Posterior cingulate gyrus (tissue), 11 donors: ENCODE data around the gene MZB1.
"Not testable (repeated sequence)": the region's sequence is repeated elsewhere in the genome, so short reads cannot be mapped to it uniquely, and the experiment has no call there.

Experiments used
- DNase-seq, 10 donors: peaks; one replicate each; pipeline versions ENCODE4 v3.0.0 to v3.0.0-alpha.2; 2020 to 2021; ENCODE audit warnings: mixed read lengths in 3 of 10
- intact Hi-C: fragments of 100-400 bp; cut with DNase I; formaldehyde crosslinking; loops from one replicate; pipeline ENCODE4 v1.15.1; 2023

The MZB1 gene

DNA sequence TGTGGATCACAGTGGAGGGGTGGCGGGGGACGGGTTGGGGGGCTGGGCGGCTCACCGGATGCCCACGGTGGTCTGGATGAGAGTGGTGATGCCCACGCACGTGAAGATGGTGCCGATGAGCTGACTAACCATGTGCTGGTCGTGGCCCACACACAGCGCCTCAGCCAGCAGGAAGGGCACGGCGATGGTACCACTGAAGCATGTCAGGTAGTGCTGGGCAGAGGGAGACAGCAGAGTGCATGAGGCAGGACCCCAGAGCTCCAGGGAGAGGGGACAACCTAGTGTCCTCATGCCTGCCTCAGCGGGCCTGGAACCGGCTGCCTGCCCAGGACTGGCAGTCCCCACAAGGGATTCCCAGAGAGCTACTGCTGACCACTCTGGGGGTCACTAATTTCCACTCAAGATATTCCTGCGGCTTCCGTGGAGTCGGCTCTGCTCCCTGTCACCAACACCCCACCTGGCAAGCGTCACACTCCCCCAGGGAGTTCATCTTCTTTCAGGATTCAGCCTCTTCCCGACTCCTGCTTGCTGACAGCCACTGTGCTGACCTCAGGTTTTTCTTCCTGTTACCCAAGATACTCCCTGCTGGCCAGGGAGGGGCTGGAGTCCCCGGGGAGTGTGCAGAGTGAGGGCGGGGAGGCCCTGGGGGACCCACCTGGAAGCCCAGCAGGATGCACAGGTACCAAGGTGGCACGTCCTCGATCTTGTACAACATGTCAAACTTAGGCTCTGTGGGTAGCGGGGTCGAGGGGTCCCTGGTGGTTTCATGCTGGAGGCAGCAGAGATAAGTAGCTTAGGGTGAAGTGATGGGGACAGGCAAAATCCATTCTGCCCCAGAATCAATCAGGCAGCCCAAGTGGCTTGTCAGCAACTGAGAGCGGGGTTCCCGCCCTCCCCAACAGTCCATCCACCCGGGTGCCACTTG, 7.6 kb downstream of the MZB1 start:
- intact Hi-C loops, result no loop called here
- peak in 3 of 10 donors; percentile 32 to 73 (median 61) for DNase-seq

- DNase-seq, result peak in 3 of 10 donors; percentile 25 to 75 (median 69)
- intact Hi-C loops, result no loop called here
These were observed 9.9 kb downstream of the MZB1 start for GRCh38 chr5:139379626-139380449.

- peak in 3 of 10 donors; percentile 25 to 64 (median 62) for DNase-seq
- intact Hi-C loops, result no loop called here
These were observed 10.8 kb downstream of the MZB1 start for GRCh38 chr5:139378941-139379361.

GRCh38 chr5:139378101-139378825, 11.4 kb downstream of the MZB1 start:
- intact Hi-C loops, result no loop called here

DNA sequence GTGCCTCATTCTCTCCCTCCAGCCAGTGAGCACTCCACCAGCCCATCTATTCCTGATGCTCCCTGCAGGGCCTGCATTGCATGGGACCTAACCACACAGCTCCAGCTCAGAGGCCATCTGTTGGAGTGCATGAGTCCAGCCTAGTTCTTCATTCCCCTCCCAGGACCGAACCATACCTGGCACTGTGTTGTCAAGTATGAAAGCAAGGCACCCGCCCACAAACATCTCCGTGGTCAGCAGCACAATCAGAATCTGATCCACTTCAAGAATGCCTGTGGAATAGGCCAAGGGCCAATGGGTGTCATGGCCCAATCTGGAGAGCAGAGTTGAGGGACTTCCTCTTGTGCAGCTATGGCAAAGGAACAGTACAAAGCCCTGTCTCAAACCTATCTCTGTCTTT, 12.5 kb downstream of the MZB1 start:
- DNase-seq, result peak in 3 of 10 donors; percentile 26 to 47 (median 45)
- intact Hi-C loops, result no loop called here

More at GRCh38 chr5:139378101-139378825, 11.4 kb downstream of the MZB1 start:
- peak in 3 of 10 donors; percentile 67 to 82 (median 68) for DNase-seq

DNA sequence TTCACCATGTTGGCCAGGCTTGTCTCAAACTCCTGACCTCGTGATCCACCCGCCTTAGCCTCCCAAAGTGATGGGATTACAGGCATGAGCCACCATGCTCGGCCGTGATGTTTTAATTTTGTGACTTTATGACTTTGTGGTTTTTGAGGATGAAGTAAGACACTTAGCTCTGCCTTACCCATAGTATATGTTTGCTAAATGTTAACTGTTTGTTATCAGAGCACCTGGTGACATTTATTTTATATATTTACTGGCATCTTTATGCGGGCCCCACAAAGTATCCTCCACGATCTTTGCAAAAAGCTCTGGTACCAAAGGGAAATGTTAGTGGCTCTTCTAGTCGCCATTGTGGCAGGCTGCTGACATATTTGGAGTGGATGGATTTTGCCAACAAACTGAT, 13.3 kb downstream of the MZB1 start:
- no peak for DNase-seq
- intact Hi-C loops, result no loop called here

- intact Hi-C loops, result no loop called here
- peak in 1 of 10 donors; percentile 22 for DNase-seq
These were observed 14.8 kb downstream of the MZB1 start for GRCh38 chr5:139374909-139375308.

DNA sequence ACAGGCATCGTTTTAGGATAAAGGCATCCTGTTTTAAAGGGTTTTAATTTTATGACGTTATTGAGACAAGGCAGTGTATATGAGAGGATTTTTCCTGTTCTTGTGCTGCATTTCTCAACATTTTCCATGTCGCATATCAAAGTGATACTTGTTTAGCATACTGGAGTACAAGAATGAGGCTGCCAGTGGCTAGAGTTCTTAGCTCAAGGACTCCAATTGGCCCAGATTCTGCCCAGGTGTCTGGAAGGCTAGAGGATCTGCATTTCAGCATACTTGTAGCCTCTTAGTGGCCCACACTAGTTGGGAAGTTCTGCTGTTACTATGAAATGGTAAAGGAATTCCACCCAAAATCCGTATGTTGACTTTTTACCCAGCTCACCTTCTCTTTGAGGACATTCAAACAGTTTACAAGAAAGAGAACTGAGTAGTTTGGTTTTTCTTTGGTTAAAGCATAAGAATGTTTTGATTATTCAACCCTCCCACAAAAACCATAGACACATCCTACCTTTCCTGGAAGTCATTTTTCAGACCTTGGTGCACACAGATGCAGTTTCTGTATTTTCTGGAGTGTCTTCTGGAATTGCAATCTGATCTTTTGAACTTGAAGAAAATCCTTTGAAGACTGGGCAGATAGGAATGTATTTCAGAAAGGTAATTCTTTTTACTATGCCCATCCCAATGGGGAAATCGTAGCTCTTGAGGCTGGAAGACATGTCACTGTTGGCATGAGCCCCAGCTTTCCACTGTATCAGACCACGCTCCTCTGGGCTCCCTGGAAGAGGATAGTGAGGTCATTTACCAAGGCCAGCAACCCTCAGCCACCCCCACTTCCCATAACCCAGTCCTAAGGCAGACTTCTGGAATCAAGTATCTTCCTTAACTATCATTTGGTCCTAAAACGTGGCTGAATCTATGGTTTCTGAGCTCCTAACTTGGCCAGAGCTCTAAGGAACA, 18.0 kb downstream of the MZB1 start:
- DNase-seq, result peak in 1 of 10 donors; percentile 21
- intact Hi-C loops, result no loop called here

DNA sequence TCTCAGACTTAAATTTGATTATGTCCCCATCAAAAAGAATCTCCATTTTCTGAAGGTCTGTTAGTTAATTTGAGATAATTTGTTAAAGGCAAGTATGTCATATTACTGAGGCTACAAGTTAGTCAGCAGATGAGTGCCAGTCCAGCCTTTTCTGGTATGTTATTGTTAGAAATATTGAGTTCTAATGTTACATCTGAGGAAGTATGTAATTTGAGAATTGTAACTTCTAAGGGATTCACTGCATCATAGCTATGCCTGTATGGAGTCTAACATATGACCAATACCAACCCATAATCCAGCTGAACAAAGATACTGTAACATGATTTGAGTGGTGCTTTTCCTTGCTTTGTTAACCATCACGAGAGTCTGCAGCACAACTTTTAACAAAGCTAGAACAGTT, 20.5 kb downstream of the MZB1 start:
- DNase-seq, result no peak

DNA sequence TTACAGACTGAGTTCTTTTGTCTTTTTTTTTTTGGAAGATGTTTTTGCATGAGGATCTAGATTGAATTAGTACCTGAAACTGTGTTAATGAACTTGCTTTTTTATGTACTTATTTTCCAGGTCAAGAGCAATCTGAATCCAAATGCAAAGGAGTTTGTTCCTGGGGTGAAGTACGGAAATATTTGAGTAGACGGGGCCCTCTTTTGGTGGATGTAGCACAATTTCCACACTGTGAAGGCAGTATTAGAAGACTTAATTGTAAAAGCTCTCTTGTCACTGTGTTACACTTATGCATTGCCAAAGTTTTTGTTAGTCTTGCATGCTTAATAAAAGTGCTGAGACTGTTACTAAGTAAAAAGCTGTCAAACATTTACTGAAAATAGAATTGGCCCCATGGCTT, 21.1 kb downstream of the MZB1 start:
- intact Hi-C loops, result no loop called here
- DNase-seq, result no peak

More for the DNA sequence above, 20.5 kb downstream of the MZB1 start:
- intact Hi-C loops, result no loop called here

DNA sequence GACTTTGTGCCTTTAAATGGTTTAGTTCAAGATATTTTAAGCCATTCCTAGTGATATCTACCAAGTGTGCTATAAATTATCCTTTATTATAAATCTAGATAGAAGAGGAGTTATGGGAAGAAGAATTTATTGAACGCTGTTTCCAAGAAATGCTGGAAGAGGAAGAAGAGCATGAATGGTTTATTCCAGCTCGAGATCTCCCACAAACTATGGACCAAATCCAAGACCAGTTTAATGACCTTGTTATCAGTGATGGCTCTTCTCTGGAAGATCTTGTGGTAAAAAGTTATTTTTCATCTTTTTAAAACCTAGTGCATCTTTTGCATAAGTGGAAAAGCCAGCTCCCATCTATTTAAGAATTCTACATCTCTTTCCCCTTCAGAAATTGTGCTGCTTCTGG, 25.2 kb downstream of the MZB1 start:
- no peak for DNase-seq
- intact Hi-C loops, result no loop called here

- intact Hi-C loops, result no loop called here
- no peak for DNase-seq
These were observed 25.8 kb downstream of the MZB1 start for GRCh38 chr5:139363937-139364336.

DNA sequence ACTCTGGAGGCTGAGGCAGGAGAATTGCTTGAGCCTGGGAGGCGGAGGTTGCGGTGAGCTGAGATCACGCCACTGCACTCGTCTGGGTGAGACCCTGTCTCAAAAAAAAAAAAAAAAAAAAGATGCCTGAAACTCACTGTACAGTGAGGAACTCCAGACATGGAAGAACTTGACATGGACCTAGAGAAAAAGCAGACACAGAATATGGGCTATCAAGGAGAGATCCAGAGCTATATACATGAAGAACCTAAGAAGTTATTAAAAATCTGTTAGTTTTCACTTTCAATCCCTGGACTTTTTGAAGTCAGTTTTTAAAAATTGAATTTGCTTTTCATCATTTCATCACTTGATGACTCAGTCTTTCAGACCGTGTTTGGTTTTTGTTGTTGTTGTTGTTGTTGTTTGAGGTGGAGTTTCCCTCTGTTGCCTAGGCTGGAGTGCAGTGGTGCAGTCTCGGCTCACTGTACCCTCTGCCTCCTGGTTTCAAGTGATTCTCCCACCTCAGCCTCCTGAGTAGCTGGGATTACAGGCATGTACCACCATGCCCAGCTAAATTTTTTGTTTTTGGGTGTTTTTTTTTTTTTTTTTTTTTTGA, 27.8 kb downstream of the MZB1 start:
- peak in 2 of 10 donors; percentile 7 to 27 for DNase-seq
- intact Hi-C loops, result no loop called here

- peak in 2 of 10 donors; percentile 8 to 34 for DNase-seq
- intact Hi-C loops, result no loop called here
These were observed 29.3 kb downstream of the MZB1 start for GRCh38 chr5:139360384-139360783.

DNA sequence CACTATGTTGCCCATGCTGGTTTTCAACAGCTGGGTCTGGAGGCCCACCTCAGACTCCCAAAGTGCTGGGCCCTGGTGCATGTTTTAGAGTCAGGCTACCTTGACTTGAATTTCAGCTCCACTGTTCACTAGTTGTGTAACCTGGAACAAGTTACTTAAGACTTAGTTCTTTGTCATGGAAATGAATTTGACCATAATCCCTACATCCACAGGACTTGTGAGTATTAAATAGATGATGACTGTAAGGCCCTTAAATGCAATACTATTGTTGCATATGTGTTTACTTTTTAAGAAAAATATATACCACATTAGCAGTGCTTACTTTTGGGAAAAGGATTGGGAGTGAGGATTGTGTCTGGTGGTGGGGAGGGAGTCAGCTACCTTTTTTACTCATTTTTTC, 31.6 kb downstream of the MZB1 start:
- no peak for DNase-seq
- intact Hi-C loops, result no loop called here

DNA sequence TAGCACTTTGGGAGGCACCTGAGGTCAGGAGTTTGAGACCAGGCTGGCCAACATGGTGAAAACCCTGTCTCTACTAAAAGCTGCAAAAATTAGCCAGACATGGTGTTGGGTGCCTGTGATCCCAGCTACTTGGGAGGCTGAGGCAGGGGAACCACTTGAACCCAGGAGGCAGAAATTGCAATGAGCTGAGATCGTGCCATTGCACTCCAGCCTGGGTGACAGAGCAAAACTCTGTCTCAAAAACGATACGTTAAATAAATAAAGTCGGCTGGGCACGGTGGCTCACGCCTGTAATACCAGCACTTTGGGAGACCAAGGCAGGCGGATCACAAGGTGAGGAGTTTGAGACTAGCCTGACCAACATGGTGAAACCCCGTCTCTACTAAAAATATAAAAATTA, 33.8 kb downstream of the MZB1 start:
- intact Hi-C loops, result not testable (repeated sequence)
- DNase-seq, result peak in 1 of 10 donors; percentile 53

- DNase-seq, result no peak
- intact Hi-C loops, result no loop called here
These were observed 35.5 kb downstream of the MZB1 start for GRCh38 chr5:139354186-139354585.

- intact Hi-C loops, DNase-seq: not testable (repeated sequence)
These were observed 41.9 kb downstream of the MZB1 start for GRCh38 chr5:139347863-139348262.

GRCh38 chr5:139345442-139345841, 44.3 kb downstream of the MZB1 start:
- intact Hi-C loops, result not testable (repeated sequence)

More at GRCh38 chr5:139345442-139345841, 44.3 kb downstream of the MZB1 start:
- DNase-seq, result not testable (repeated sequence)
